Amygdala (tissue), 56 donors: ENCODE results near the gene CYP3A4.
"Not testable (repeated sequence)": the region's sequence is repeated elsewhere in the genome, so short reads cannot be mapped to it uniquely, and the experiment has no call there.

Experiments
- DNase-seq, 56 donors: peaks; one replicate each; lab custom pipeline; 2025; lab: John Stamatoyannopoulos, UW

Gene CYP3A4

DNA sequence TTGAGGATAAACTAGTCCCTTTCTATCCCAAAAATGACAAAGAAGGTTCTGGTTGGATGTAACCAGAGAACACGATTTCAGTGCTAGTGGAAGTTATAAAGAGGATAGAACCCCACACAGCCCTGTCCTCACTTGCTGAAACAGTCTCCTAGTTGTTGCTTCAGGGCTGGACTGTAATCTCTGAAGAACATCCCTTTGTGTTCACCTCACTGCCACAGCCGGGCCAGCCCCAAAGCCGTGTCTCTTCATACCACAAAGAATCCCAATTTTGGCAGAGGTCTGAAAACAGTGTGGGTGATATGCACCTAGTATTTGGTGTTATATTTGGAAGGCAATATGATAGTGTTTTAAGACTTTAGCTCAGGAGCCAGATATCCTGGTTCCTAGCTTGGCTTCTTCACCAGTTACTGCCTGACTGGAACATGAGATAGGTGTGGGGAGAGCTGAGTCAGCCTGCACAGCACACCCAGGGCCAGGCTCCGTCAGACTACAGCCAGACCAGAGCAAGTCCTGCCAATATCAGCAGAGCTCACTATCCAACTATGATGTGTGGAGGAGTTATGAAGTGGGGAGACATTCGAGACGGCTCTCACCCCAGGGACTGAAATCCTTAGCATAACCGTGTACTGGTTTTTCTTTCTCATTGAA is 21.2 kb downstream of the CYP3A4 start:
- no peak for DNase-seq

DNA sequence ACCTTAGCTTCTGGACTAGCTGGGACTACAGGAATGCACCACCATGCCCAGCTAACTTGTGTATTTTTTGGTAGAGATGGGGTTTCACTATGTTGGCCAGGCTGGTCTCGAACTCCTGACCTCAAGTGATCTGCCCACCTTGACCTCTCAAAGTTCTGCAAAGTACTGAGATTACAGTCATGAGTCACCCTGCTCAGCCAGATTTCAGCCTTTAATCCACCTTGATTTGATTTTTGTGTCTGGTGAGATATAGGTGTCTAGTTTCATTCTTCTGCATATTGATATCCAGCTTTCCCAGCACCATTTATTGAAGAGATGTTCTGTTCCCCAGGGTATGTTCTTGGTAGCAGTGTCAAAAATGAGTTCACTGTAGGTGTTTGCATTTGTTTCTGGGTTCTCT is 28.9 kb downstream of the CYP3A4 start:
- no peak for DNase-seq

DNA sequence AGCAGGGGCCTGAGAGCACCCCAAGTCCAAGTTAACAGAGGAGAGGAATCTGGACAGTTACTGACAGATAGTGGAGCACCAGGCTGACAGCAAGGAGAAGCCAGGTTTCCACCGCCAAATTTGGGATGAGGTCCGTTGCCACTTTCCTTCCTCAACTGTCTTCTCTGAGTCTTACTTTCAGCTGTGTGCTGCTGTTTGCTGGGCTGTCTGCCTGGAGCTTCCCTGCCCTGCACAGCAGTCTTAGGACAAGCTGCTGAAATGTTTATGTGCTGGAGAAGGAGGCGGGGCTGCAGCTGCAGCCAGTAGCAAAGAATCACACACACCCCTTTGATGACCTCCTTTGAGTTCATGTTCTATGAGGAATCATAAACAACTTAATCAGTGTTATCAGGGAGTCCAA is 31.6 kb downstream of the CYP3A4 start:
- peak in 1 of 56 donors; percentile 0 for DNase-seq

DNA sequence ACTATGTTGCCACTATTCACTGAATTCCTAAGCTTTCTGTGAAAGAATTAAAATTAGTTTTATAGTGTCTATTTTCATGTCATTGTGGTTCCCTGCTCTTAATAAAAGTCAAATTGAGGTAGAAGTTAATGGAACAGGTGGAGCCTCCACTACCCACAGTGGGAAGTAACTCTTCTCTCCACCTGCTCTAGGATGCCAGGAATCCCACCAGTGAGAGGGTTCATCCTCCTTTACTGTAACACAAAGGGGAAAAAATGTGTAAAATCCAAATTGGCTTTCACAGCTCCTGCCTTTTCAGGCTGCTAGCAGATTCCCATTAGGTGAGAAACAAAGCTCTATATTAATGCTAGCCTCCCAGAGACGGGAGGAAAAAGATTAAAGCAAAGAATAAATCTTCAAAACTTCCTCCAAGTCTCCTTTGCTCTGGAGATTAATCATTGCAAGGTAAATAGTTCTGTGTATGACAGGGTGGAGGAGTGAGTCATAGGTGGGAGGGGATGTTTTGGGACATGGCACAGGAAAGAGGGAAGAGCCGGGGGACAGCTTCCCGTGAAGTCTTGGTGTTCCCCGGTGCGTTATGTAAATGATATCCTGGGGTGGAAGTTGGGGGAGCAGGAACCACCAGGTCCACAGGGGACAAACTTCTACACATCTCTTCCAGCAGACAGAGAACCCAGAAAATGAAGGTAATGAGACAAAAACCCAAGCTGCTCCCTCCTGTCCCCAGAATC is 32.5 kb downstream of the CYP3A4 start:
- not testable (repeated sequence) for DNase-seq

DNA sequence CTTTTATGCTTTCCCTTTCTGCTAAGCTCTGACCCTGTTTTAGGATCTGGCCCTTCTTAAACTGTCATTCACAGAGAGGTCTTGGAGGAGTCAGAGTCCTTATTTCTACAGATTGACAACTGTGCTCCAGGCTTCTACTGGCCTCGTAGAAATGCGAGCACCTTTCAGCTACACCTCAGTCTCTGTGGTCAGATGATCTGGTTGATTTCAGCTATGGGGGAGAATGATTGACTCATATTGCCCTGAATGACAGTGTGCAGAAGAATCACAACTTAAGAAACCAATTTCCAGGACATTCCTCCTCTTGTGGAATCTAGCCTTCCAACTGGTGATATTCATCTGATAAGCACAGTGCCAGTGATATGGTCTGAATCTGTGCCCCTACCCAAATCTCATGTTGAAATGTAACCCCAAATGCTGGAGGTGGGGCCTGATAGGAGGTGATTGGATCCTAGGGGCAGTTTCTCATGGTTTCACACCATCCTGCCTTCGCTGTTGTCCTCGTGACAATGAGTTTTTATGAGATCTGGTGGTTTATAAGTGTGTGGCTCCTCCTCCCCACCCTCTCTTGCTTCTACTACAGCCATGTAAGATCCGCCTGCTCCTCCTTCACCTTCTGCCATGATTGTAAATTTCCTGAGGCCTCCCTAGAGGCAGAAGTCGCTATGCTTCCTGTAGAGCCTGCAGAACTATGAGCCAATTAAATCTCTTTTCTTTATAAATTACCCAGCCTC is 35.0 kb downstream of the CYP3A4 start:
- no peak for DNase-seq

DNA sequence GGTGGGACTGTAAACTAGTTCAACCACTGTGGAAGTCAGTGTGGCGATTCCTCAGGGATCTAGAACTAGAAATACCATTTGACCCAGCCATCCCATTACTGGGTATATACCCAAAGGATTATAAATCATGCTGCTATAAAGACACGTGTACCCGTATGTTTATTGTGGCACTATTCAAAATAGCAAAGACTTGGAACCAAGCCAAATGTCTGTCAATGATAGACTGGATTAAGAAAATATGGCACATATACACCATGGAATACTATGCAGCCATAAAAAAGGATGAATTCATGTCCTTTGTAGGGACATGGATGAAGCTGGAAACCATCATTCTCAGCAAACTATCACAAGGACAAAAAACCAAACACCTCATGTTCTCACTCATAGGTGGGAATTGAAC is 37.1 kb downstream of the CYP3A4 start:
- not testable (repeated sequence) for DNase-seq

DNA sequence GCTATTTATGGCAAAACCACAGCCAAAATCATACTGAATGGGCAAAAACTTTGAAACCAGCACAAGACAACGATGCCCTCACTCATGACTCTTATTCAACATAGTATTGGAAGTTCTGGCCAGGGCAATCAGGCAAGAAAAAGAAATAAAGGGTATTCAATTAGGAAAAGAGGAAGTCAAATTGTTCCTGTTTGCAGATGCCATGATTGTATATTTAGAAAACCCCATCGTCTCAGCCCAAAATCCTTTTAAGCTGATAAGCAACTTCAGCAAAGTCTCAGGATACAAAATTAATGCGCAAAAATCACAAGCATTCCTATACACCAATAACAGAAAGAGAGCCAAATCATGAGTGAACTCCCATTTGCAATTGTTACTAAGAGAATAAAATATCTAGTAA is 38.6 kb downstream of the CYP3A4 start:
- not testable (repeated sequence) for DNase-seq

DNA sequence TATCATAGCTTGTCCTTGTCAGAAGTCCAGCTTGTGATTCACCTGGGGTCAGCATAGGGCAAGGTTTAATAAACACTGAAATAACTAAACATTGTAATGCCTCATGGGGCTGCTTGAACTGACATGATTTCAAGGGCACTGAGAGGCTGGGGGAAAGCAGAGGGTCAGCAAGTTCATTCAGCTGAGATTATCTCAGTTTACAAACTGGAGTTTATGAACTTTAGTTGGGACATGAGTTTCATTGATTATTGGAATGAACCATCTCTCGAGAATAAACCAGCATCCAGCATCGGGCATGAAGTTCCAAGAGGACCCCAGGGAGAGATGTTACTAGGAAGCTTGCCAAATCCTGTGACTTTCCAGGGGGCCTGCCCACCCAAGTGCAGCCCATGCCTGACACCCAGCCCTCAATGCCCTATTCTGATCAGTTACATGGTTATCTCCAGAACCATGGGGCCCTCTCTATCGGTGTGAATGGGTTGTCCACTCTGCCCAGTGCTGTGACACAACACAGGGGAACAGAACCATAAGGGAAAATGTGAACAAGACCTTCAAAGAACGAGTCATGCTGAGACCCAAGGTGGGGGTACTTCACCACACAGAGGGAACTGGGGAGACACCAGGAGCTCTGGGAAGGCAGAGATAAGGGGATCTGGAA is 41.1 kb downstream of the CYP3A4 start:
- no peak for DNase-seq

DNA sequence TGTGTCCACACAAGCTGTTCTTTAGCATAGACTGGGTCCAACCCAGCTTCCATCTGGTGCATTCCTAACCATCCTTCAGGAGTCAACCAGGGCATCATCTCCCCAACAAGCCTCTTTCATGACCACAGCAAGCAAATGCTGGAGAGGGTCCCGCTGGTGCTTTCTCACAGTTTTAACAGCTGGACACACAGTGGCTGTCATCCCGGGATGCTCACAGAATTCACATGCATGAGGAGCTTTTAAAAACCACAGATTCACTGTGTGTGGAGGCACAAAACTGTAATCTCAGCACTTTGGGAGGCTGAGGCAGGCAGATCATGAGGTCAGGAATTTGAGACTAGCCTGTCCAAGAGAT is 42.6 kb downstream of the CYP3A4 start:
- DNase-seq, result no peak

DNA sequence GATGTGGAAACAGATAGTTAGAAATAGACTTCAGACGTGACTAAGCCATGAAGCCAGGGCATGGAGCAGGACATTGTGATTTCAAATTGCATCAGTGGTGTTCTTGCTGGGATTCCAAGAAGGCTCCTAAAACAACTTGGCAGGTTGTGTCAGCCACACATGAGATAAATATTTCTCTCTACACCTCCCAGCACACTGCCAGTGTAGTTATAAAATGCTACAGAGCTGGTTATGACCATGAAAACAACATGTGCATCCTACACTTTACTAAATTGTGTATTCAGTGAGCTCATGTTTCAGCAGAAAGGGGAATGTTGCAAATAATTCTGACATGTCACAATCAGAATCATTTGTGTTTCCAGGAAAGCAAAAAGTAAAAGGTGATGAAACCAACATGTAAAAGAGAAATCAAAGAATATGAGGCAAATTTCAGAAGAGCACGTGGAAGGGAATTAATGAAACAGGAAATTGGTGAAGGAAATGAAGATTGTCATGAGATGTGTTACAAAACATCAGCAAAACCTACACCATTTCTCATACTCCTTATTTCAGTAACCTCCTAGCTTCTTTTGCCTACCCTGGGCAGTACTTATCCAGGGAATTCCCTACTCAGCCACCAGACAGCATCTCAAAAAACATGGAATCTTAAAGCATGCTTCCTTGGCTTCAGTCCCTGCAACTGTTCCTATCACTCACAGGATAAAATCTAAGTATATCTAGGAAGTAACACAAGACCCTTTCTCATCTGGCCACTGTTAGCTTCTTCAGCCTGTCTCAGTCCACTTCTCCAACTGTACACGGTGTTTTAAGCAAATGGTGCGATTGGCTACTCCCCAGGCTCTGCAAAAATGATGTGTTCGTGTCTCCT is 43.2 kb downstream of the CYP3A4 start:
- DNase-seq, result no peak

DNA sequence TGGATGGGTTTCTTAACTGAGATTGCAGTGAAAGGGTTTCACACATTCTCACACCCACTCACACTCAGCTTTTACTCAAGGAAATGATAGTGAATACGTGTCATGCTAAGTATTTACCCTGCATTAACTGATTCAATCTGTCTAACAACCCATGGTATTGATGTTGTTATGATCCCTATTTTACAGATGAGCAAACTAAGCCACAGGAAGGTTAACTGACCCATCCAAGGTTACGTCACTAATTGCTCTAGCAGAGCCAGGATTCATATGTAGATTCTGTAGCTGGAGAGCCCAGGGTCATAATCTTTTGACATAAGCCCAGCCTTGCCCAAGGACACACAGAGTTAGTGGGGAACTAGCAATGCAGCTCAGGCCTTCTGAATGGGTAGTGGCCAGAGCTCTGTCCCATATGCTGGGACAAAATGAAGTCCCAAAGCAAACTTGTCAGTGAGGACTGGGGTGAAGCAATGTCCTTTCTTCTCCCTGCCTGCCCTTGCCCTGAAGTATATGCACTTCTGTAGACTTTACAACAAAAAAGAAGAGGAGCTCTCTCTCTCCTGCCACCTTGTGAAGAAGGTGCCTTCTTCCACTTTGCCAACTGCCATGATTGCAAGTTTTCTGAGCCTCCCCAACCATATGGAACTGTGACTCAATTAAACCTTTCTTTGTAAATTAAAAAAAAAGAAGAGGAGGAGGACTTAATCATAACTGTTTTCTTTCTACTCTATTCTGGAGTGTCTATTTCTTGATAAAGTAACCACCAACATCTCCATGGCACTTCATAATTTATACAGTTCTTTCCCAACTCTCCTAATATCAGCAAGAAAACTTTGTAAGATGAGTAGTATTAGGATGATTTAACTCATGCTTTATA is 44.0 kb downstream of the CYP3A4 start:
- DNase-seq, result no peak

DNA sequence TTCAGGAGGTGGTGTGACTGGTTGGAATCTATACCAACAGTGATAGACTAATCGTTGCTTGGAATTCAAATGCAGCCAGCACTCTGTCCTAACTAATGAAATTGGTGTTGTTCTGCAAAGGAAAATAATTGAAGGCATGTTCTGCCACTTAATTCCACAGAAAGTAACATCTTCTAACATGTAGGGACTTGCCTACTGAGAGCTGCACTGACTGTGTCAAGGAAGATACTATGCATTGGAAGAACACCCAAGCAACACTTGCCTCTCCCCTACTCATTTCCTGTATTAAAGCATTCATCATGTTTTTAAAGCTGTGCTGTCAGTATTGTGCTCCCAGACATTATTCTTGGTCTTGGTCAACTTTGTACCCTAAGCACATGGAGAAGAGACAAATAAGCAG is 46.3 kb downstream of the CYP3A4 start:
- no peak for DNase-seq

DNA sequence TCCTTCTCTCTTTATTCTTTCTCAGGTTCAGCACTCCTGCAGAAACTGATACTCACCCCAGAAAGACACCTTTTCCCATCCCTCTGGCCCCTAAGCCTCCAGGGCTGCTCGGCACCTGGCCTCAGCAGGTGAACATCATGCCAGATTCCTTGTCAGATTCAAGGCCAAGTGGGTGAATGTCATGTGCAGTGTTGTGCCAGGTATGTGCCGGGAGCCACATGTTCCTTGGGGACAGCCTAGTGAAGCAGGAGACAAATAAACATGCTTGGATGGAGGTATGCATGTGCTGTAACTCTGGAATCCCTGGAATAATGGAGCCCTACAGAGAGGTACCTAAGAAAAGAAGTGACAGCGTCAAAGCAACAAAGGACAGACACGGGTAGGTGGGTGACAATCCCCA is 47.3 kb downstream of the CYP3A4 start:
- not testable (repeated sequence) for DNase-seq

DNA sequence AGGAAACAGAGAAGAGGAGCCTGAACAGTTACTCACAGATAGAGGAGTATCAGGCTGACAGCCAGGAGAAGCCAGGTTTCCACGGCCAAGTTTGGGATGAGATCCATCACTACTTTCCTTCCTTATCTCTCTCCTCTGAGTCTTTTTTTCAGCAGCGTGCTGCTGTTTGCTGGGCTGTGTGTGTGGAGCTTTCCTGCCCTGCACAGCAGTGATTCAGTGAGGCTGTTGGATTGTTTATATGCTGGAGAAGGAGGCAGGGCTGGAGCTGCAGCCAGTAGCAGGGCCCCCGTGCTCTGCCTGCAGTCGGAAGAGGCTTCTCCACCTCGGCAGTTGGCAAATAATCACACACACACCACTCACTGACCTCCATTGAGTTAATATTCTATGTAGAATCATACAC is 49.0 kb downstream of the CYP3A4 start, which contains the start of gene CYP3A7:
CYP3A7 (minus strand) TSS at position 210 of the 400 bp plus-strand sequence; CDS start at position 107, 103 bp downstream.
- no peak for DNase-seq

DNA sequence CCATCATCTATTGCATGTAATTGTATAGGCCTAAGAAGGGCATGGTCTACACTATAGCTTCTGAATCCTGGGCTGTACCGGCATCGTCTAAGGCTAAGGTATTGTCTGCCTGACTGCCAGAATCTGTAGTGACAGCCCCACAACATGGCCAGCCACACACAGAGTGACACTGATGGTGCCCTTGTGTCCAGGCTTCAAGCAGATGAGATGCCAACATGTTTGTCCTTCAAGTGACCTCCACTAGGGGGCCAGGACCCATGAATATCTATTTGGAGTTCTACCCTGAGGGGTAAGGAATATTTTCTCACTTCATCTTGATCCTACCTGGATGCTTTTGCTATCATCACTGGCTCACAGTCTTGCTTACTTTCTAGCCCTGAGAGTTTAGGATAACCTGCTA is 50.5 kb downstream of the CYP3A4 start:
- no peak for DNase-seq

DNA sequence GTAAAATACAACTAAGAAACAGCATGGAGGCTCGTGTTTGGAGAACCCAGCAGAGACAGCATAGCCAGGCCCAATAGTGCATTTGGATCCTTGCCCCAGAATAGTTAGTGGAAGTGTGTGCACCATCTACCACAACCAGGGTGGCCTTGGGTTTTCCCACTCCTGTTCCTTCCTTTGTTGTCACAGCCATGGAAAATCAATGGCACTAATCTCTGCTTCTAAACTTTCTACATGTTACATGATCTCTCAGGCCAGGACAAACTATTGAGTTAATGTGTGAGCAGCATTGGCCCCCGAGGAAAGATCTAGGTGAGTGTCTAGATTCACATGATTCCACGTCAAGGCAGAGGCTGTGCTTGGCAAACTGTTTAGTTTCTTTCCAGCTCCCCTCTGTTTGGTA is 51.0 kb downstream of the CYP3A4 start:
- no peak for DNase-seq

DNA sequence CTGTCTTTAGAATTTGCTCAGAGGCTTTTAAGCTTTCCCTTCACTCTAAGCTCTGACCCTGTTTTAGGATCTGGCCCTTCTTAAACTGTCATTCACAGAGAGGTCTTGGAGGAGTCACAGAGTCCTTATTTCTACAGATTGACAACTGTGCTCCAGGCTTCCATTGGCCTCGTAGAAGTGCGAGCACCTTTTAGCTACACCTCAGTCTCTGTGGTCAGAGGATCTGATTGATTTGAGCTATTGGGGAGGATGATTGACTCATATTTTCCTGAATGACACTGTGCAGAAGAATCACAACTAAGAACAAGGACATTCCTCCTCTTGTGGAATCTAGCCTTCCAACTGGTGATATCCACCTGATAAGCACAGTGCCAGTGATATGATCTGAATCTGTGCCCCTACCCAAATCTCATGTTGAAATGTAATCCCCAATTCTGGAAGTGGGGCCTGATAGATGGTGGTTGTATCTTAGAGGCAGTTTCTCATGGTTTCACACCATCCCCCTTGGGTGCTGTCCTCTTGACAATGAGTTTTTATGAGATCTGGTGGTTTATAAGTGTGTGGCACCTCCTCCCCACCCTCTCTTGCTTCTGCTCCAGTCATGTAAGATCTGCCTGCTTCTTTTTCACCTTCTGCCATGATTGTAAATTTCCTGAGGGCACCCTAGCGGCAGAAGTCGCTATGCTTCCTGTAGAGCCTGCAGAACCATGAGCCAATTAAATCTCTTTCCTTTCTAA is 52.2 kb downstream of the CYP3A4 start:
- DNase-seq, result no peak

DNA sequence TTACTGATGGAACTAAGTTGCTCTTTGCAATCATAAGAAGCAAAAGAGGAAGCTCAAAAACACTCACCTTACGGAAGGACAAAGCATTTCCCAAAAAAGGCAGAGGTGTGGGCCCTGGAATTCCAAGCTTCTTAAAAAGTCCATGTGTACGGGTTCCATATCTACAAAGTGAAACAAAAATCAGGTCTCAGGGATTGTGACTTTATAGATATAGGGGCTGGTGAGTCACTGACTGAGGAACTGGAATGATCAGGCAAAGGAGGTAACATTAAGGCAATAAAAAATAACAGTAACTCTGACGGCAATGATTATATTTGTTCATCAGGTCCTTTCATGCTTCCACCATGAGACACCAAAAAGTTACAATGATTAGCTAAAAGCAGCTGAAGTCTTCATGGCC is 53.0 kb downstream of the CYP3A4 start:
- DNase-seq, result no peak
